Measurements from ENCODE around the gene MPP7.
A peak's percentile ranks its signal among the peaks of the same experiment; 100 is the strongest.

MPP7 gene

DNA sequence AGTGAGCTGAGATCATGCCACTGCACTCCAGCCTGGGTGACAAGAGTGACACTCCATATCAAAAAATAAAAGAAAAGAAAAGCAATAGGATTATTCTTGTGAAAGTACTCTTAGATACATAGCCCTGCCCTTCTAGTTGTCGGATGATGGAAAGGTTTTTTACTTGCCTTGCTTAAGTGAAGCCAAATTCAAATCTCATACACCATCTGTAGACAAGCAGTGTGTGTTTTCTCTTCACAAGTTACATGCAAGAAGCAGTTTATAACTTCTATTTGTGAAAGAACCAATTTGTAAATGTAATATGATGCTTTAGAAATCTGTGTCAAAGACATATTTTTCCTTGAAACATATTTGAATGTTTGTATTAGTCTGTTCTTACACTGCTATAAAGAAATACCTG is 15.8 kb upstream of the MPP7 start:
- no peak for DNase-seq
- TF ChIP-seq GATA1 (IDR thresholded peaks at IDR 0.05; ENCODE audit: low read depth, low read length) (no peak), POLR2A (IDR thresholded peaks at IDR 0.05; ENCODE audit: low read length) (no peak)

DNA sequence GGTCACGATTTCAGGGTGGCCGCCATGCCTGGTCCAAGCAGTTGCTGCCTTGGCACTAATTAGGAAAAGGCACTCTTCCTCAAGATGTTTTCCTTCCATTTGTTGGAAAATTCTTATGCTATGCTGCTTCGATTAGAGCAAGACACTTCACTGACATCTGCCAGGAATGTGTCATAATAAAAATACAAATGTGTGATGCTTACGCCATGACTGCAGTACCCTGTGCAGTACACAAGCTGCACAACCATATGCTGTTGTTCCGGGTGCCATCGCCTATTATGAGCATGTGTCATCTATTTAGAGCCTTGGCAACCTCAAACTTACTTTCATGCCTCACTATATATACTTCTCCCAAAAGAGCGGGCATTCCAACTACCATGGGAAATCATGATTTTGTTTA is 14.9 kb upstream of the MPP7 start:
- DNase-seq: no peak
- TF ChIP-seq POLR2A (IDR thresholded peaks at IDR 0.05; ENCODE audit: low read length) (no peak), GATA1 (IDR thresholded peaks at IDR 0.05; ENCODE audit: low read depth, low read length) (no peak)

DNA sequence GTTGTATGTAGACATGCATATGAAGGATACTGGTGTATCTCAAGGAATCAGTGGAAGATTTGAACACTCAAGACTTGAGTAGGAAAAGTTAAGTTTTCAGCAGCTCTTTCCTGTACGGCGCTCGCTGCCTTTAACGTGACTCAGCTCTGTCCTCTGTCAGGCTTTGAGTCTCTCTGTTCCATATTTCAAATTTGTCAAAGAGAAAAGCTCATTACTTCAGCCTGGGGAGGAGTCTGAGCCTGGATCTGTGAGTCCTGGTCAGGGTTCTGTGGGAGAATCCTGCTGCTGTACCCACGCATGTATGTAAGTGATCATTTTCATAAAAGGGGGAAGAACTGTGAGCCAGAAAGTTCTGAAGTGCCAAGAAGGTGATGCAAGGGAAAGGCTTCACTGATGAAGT is 13.8 kb upstream of the MPP7 start:
- no peak for DNase-seq
- no peak for TF ChIP-seq POLR2A (IDR thresholded peaks at IDR 0.05; ENCODE audit: low read length)
- no peak for TF ChIP-seq GATA1 (IDR thresholded peaks at IDR 0.05; ENCODE audit: low read depth, low read length)

DNA sequence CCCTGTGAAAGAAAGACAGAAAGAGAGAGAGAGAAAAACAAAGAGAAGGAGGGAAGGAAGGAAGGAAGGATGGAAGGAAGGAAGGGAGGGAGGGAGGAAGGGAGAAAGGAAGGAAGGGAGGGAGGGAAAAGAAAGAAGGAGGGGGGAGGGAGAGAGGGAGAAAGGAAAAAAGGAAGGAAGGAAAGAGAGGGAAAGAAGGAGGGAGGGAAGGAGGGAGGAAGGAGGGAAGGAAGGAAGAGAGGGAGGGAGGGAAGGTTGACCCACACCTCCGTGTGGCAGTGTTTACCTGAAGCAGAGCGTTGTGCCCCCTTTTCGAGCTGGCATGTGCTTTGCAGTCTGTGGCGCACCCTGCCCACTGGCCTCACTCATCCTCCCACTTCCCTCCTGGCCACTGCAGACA is 12.3 kb upstream of the MPP7 start:
- no peak for DNase-seq
- TF ChIP-seq GATA1 (IDR thresholded peaks at IDR 0.05; ENCODE audit: low read depth, low read length): no peak
- no peak for TF ChIP-seq POLR2A (IDR thresholded peaks at IDR 0.05; ENCODE audit: low read length)

DNA sequence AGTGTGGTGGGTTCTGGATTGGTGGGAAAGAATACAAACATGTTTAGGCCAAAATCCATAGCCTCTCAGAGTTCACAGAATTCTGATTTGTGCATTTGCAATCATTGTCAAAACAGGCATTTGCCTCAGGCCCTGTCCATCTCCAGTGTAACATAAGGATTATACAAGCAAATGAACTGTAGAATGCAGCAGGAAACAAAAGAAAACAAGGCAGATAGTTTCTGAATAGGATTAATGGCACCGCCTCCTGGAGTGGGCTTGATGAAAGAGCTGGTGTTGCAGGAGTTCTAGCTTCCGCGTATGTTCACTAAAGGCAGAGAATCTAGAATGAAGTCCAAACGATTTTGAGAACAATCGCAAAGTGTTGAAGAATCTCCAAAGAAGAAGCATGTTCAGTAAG is 11.3 kb upstream of the MPP7 start:
- TF ChIP-seq POLR2A (IDR thresholded peaks at IDR 0.05; ENCODE audit: low read length) (no peak), GATA1 (IDR thresholded peaks at IDR 0.05; ENCODE audit: low read depth, low read length) (no peak)
- DNase-seq: no peak

DNA sequence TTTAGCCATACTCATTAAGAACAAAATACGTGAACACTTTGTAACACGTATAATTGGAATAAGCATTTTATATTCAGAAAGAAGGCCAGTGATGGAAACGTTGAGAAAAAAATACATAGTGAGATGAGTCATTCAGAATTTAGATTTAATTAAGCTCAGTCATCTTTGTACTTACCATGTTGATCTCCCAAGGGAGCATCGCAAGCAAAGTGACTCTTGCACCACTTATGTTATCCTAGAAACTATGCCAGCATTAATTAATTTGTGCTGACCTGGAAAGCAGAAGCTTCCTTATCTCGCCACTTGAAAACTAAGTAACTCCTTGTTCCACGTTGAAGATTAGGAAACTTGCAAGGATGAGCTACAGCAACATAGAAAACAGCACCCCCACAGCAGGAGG is 9.7 kb upstream of the MPP7 start:
- no peak for DNase-seq
- no peak for TF ChIP-seq POLR2A (IDR thresholded peaks at IDR 0.05; ENCODE audit: low read length)
- no peak for TF ChIP-seq GATA1 (IDR thresholded peaks at IDR 0.05; ENCODE audit: low read depth, low read length)

DNA sequence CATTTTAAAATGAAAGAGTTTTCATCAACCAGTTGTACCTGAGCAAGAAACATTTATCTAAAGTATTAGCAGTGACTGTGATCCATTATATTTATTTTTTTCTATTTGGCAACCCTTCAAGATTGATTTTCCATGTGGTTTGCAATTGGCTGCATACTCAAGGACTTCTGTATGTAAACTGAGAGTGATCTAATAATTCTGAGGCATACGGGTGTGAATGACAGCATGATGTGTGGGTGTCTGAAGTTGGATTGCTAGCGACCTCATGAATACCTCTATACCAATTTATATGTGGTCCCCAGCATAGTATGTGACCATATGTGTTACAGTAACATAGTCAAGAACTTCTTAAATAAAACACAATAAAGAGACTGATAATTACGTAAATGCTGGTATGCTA is 8.2 kb upstream of the MPP7 start:
- no peak for DNase-seq
- TF ChIP-seq POLR2A (IDR thresholded peaks at IDR 0.05; ENCODE audit: low read length): no peak

DNA sequence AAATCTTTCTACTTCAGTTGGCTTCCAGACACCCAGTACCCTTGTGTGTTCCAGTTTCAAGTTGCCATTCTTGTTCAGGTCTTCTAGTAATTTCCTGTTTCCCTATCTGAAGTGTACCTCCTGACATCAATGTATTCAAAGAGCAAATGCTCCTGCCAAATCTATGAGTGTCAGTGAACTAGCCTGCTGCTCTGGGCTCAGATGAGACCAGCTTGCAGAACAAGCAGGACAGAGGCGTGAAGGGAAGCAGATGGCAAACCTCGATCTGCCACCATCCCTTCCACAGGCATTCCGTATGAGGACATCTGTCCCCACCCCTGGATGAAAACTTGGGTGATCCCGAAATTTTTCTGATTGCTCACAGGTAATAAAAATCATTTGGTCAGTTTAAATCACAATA is 4.4 kb upstream of the MPP7 start:
- TF ChIP-seq POLR2A (IDR thresholded peaks at IDR 0.05; ENCODE audit: low read length) (no peak), GATA1 (IDR thresholded peaks at IDR 0.05; ENCODE audit: low read depth, low read length) (no peak)

DNA sequence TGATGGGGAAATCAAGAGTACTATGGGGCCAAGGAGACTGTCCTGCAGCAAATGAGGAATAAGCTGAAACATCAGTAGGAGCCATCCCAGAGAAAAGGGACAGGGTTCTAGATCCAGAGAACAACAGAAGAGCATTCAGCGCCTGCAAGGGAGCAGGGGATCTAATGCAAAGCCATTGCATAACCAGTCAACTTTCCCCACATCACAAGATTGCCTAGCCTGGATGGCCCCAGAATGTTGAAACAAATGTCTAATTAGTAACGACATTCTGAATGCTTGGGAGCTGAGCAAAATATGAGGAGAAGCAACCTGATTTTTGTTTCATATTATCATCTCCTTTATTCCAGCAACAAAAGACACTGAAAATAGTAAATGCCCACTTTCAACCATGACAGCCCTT is 2.7 kb upstream of the MPP7 start:
- no peak for TF ChIP-seq GATA1 (IDR thresholded peaks at IDR 0.05; ENCODE audit: low read depth, low read length)
- TF ChIP-seq POLR2A (IDR thresholded peaks at IDR 0.05; ENCODE audit: low read length): no peak
- no peak for DNase-seq

More for the DNA sequence above, 4.4 kb upstream of the MPP7 start:
- DNase-seq: no peak

DNA sequence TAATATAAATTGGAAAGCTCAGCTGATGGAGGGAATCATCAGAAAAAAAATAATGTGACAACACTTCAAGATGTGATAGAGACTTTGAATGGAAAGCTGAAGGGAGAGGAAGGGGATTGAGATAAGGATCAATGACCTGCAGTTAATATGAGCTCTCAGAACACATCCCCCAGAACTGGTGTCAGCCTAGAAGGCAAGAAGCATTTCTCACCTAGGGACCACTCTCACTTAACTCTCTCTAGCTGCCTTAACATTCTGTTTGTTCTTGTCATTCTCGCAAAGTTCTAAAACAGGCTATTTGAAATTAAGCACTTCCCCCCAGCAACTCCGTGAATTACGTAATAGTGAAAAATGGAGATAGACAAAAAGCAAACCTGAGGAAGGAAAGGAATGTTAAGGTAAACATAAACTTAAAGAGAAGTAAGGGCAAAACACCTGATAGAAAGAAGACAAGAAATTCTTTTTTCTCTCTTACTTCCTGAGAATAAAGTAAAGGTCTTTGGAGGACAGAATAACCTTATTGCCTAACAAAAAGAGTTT is 1.2 kb upstream of the MPP7 start:
- TF ChIP-seq GATA1 (IDR thresholded peaks at IDR 0.05; ENCODE audit: low read depth, low read length) (no peak), POLR2A (IDR thresholded peaks at IDR 0.05; ENCODE audit: low read length) (no peak)
- DNase-seq: peak in 1 of 2 experiments; percentile 4

DNA sequence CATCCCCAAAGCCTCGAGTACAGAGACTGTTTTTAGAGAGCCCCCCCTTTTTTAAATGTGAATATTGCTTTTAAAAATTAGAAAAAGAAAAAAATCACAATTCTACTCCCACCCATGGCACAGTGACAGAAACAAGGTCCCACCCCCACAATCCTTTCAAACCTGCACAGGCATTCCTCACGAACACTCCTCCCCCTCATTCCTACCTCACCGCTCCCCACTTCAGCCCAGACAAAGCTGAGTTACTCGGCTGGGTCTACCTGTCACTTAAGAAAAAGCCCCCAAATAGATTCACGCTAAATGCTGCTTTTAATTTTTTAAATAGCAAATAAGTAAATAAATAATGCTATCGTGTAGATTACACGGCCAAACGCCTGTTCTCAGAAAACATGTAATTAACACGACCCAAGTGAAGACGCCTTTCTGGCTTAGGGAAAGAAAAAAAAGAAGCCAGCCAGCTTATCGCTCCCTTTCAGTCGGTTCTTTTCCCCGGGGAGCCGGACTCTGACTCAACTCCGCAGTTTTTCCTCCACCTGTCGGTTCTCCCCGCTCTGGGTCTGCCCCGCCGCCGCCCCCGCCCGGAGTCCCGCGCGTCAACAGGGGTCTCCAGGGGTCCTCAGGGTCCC is 739 bp downstream of the MPP7 start:
- no peak for TF ChIP-seq GATA1 (IDR thresholded peaks at IDR 0.05; ENCODE audit: low read depth, low read length)
- no peak for TF ChIP-seq POLR2A (IDR thresholded peaks at IDR 0.05; ENCODE audit: low read length)
- DNase-seq: no peak

DNA sequence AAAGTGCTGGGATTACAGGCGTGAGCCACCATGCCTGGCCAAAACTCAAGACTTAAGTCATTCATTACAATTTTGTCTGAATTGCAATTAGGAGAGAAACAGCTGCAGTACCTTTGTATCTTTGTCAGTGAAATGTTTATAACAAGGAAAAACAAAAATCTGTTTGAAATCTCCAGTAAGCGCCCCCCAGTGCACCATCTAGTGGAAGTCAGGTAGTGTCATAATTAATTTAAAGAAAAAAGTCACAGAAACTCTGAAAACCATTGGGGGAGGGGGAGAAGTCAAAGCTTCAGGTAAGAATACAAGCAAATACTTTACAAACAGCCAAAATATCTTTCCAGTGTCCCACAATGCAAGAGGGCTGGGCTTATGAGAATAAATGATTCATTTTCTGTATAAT is 2.8 kb downstream of the MPP7 start:
- no peak for DNase-seq

DNA sequence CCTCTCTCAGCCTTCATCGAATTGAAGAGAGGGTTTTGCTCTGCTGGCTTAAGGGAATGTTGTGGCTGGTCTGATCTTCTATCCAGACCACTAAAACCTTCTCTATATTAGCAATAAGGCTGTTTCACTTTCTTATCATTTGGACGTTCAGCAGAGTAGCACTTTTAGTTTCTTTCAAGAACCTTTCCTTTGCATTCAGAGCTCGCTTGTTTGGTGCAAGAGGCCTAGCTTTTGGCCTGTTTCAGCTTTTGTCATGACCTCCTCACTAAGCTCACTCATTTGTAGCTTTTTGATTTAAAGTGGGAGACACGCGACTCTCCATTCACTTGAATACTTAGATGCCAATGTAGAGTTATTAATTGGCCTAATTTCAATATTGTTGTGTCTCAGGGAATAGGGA is 3.9 kb downstream of the MPP7 start:
- DNase-seq: no peak
- TF ChIP-seq POLR2A (IDR thresholded peaks at IDR 0.05; ENCODE audit: low read length) (no peak), GATA1 (IDR thresholded peaks at IDR 0.05; ENCODE audit: low read depth, low read length) (no peak)

More for the DNA sequence above, 2.8 kb downstream of the MPP7 start:
- TF ChIP-seq GATA1 (IDR thresholded peaks at IDR 0.05; ENCODE audit: low read depth, low read length): no peak
- TF ChIP-seq POLR2A (IDR thresholded peaks at IDR 0.05; ENCODE audit: low read length): no peak

DNA sequence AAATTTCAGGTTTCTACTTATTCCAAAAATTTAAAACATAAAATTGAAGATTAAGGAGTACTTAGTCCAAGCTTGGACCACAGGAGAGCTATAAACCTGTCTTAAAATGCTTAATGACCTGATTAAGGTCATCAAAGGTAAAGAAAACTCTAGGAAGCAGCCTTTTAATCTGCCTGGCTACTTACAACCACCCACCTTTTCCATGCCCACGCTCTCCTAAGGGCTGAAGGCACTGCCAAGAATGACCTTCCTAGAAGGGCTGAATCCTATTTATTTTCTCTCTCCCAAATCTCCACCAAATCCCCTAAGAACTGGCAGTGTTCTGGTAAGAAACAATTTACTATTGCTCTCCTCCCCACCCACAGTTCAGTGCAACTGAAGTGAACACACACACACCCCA is 6.8 kb downstream of the MPP7 start:
- DNase-seq: no peak
- TF ChIP-seq POLR2A (IDR thresholded peaks at IDR 0.05; ENCODE audit: low read length) (no peak), GATA1 (IDR thresholded peaks at IDR 0.05; ENCODE audit: low read depth, low read length) (no peak)

DNA sequence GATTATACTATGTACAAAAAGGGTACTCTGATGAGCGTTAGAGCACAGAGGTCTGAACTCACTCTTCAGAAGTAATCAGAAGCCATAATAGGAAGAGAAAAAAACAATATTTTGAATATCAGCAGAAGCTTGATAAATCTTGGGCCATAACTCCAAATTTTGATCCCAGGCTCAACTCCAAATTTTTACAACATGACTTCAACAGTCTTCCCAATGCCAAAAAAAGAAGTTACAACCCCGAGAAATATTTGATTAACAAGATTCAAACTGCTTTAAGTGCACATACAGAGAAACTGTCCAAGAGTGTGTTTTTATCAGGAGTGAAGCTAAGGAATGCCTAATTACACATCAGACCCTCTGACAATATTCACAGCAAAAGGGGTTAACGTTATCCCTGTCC is 7.5 kb downstream of the MPP7 start:
- TF ChIP-seq GATA1 (IDR thresholded peaks at IDR 0.05; ENCODE audit: low read depth, low read length) (no peak), POLR2A (IDR thresholded peaks at IDR 0.05; ENCODE audit: low read length) (no peak)
- no peak for DNase-seq

DNA sequence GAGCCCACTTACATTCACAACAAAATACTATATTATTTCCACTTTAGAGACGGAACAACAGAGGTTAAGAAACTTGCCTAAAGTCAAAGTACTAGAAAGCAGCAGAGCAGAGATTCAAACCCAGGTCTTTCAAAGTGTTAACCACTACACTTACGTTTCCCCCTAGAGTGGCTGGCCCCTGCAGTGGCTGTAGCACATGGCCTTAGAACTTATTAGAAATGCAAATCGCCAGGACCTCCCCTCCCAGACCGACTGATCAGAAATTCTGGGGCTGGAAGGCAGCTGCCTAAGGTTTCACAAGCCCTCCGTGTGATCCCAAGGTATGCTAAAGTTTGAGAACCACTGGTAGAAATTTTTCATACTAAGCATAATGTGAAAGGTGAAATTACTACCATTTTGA is 8.1 kb downstream of the MPP7 start:
- DNase-seq: no peak
- TF ChIP-seq POLR2A (IDR thresholded peaks at IDR 0.05; ENCODE audit: low read length) (no peak), GATA1 (IDR thresholded peaks at IDR 0.05; ENCODE audit: low read depth, low read length) (no peak)

Measured in erythroblast (primary cell).